Neural progenitor cell (in vitro differentiated cells): ENCODE data around the gene DSE. TPM values are rescaled to one million over a fixed set of nuclear protein-coding genes. Genes with fewer than 3 reads are reported as not detected.

Experiments used
- DNase-seq: peaks from one replicate; pipeline ENCODE4 v3.0.0-alpha.2; 2016; ENCODE audit warnings: low spot score
- H2AFZ ChIP-seq: fragments of 200-600 bp; sonication (generic); replicated peaks from 2 replicates; pipeline ENCODE4 v1.6.1; 2016; ENCODE audit warnings: antibody characterized with exemption
- H3F3A ChIP-seq: fragments of 200-600 bp; sonication (generic); 2 replicates; pipeline ENCODE4 v1.6.1; 2016; ENCODE audit warnings: antibody characterized with exemption, low read depth
- H3K27ac ChIP-seq: fragments of 200-600 bp; sonication (generic); 2 replicates; pipeline ENCODE4 v1.5.1; 2016; ENCODE audit warnings: mild to moderate bottlenecking
- H3K27me3 ChIP-seq: fragments of 200-600 bp; sonication (generic); 2 replicates; pipeline ENCODE4 v1.6.1; 2016; ENCODE audit warnings: mild to moderate bottlenecking, moderate library complexity
- H3K36me3 ChIP-seq: fragments of 200-600 bp; sonication (generic); 2 replicates; pipeline ENCODE4 v1.5.1; 2016
- H3K4me1 ChIP-seq: fragments of 200-600 bp; sonication (generic); 2 replicates; pipeline ENCODE4 v1.6.1; 2016; ENCODE audit warnings: mixed run types
- H3K4me2 ChIP-seq: fragments of 200-600 bp; sonication (generic); 2 replicates; pipeline ENCODE4 v1.6.1; 2016
- H3K4me3 ChIP-seq: fragments of 200-600 bp; sonication (generic); 2 replicates; pipeline ENCODE4 v1.5.1; 2016
- H3K79me2 ChIP-seq: fragments of 200-600 bp; sonication (generic); 2 replicates; pipeline ENCODE4 v1.6.1; 2016; ENCODE audit warnings: low read depth
- H3K9ac ChIP-seq: fragments of 200-600 bp; sonication (generic); 2 replicates; pipeline ENCODE4 v1.6.1; 2016
- H3K9me3 ChIP-seq: fragments of 200-600 bp; sonication (generic); 2 replicates; pipeline ENCODE4 v1.5.1; 2016; ENCODE audit warnings: low read depth
- H4K20me1 ChIP-seq: fragments of 200-600 bp; sonication (generic); 2 replicates; pipeline ENCODE4 v1.6.1; 2016; ENCODE audit warnings: low read depth
- H3K27ac Mint-ChIP-seq: 3 replicates; pipeline ENCODE4 v1.8.0; 2021; ENCODE audit warnings: mixed read lengths
- H3K27me3 Mint-ChIP-seq: 2 replicates; pipeline ENCODE4 v1.8.0; 2022; ENCODE audit warnings: low read depth, mild to moderate bottlenecking, inconsistent platforms, moderate library complexity, mixed read lengths; ENCODE audit not compliant: insufficient read depth
- H3K36me3 Mint-ChIP-seq: 3 replicates; pipeline ENCODE4 v1.8.0; 2021; ENCODE audit warnings: mixed read lengths
- H3K4me1 Mint-ChIP-seq: 3 replicates; pipeline ENCODE4 v1.8.0; 2021; ENCODE audit warnings: mixed read lengths
- H3K4me3 Mint-ChIP-seq: 3 replicates; pipeline ENCODE4 v1.8.0; 2021; ENCODE audit warnings: mild to moderate bottlenecking, moderate library complexity, mixed read lengths
- H3K9me3 Mint-ChIP-seq: 3 replicates; pipeline ENCODE4 v1.8.0; 2020; ENCODE audit warnings: mixed read lengths
- CTCF ChIP-seq: fragments of 200-600 bp; sonication (generic); IDR thresholded peaks from 2 replicates; pipeline ENCODE4 v1.5.1; 2017; ENCODE audit warnings: antibody characterized with exemption, mild to moderate bottlenecking
- EZH2 ChIP-seq: fragments of 200-600 bp; sonication (generic); IDR thresholded peaks from 2 replicates; pipeline ENCODE4 v1.6.1; 2017; ENCODE audit warnings: antibody characterized with exemption, mild to moderate bottlenecking, moderate library complexity
- EZH2phosphoT487 ChIP-seq: fragments of 200-600 bp; sonication (generic); IDR thresholded peaks from 2 replicates; pipeline ENCODE4 v1.6.1; 2017; ENCODE audit warnings: antibody characterized with exemption
- total RNA-seq: library from RNA; depleted of rRNA; stranded (reverse); fragments of >200 nt; gene quantifications from 2 replicates; pipeline ENCODE4 v1.2.3, GENCODE V29; 2015; ENCODE audit warnings: low replicate concordance

The DSE gene
- total RNA-seq, 1 donor from 2014 or later: 43.7 TPM

- TF ChIP-seq CTCF (no peak), EZH2phosphoT487 (no peak), EZH2 (no peak)
- Mint-ChIP-seq H3K27me3 (peaks cover 3% of the 10 kb centered on the region), H3K4me3 (no peak overlapping the region), H3K9me3 (no peaks in the 10 kb centered on the region), H3K36me3 (peaks cover 17% of the 10 kb centered on the region), H3K27ac (no peak overlapping the region), H3K4me1 (no peaks in the 10 kb centered on the region)
- Histone ChIP-seq H3K36me3 (no peaks in the 10 kb centered on the region), H3K27me3 (no peaks in the 10 kb centered on the region), H4K20me1 (no peaks in the 10 kb centered on the region), H3K4me3 (no peak overlapping the region), H3F3A (no peaks in the 10 kb centered on the region), H3K9me3 (no peaks in the 10 kb centered on the region), H3K4me1 (no peaks in the 10 kb centered on the region), H3K79me2 (no peaks in the 10 kb centered on the region), H3K4me2 (no peak overlapping the region), H3K27ac (no peak overlapping the region), H3K9ac (no peak overlapping the region), H2AFZ (no peak overlapping the region)
- no peak for DNase-seq
These were observed 51.5 kb downstream of the DSE start for GRCh38 chr6:116422238-116422637.

DNA sequence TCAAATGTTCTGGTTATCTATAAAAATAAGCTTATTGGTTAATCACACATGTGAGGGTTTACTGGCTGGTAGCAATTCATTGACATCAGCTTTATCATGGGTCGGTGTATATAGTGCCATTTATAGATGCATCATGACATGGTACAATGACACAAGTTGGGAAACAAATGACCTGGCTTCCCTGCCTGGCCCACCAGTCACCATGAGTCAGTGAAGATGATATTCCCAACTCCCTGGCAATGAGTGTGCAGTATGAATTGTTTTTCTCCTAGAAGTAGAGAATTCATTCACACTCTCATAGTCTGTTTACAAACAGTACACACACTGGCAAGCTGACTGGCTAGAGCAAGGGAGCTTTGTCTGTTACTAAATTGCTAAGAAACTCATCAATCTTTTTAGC is 53.3 kb downstream of the DSE start:
- Histone ChIP-seq H3K9me3 (no peaks in the 10 kb centered on the region), H3F3A (no peaks in the 10 kb centered on the region), H3K9ac (no peak overlapping the region), H3K79me2 (no peaks in the 10 kb centered on the region), H2AFZ (no peak overlapping the region), H3K36me3 (no peaks in the 10 kb centered on the region), H3K27me3 (no peaks in the 10 kb centered on the region), H3K4me3 (no peak overlapping the region), H3K4me1 (no peaks in the 10 kb centered on the region), H3K27ac (no peak overlapping the region), H3K4me2 (no peak overlapping the region), H4K20me1 (no peaks in the 10 kb centered on the region)
- H3K9me3 Mint-ChIP-seq: no peaks in the 10 kb centered on the region
- DNase-seq: no peak
- H3K27me3 Mint-ChIP-seq: no peaks in the 10 kb centered on the region
- no peak overlapping the region for H3K27ac Mint-ChIP-seq
- H3K4me1 Mint-ChIP-seq: no peaks in the 10 kb centered on the region
- peaks cover 27% of the 10 kb centered on the region for H3K36me3 Mint-ChIP-seq
- H3K4me3 Mint-ChIP-seq: no peak overlapping the region
- TF ChIP-seq EZH2: no peak
- TF ChIP-seq EZH2phosphoT487: no peak
- no peak for TF ChIP-seq CTCF

- Histone ChIP-seq H3K27me3 (no peaks in the 10 kb centered on the region), H3K4me1 (no peaks in the 10 kb centered on the region), H3K4me3 (no peak overlapping the region), H3K79me2 (no peaks in the 10 kb centered on the region), H3K36me3 (no peaks in the 10 kb centered on the region), H3K9ac (no peak overlapping the region), H3F3A (no peaks in the 10 kb centered on the region), H3K27ac (no peak overlapping the region), H2AFZ (no peak overlapping the region), H3K9me3 (no peaks in the 10 kb centered on the region), H3K4me2 (no peak overlapping the region), H4K20me1 (no peaks in the 10 kb centered on the region)
- peaks cover 2% of the 10 kb centered on the region for H3K27me3 Mint-ChIP-seq
- TF ChIP-seq EZH2phosphoT487 (no peak), EZH2 (no peak), CTCF (no peak)
- H3K27ac Mint-ChIP-seq: no peak overlapping the region
- H3K36me3 Mint-ChIP-seq: peaks cover 33% of the 10 kb centered on the region
- no peak overlapping the region for H3K4me3 Mint-ChIP-seq
- no peaks in the 10 kb centered on the region for H3K9me3 Mint-ChIP-seq
- no peaks in the 10 kb centered on the region for H3K4me1 Mint-ChIP-seq
- no peak for DNase-seq
These were observed 55.8 kb downstream of the DSE start for GRCh38 chr6:116426551-116426950.

DNA sequence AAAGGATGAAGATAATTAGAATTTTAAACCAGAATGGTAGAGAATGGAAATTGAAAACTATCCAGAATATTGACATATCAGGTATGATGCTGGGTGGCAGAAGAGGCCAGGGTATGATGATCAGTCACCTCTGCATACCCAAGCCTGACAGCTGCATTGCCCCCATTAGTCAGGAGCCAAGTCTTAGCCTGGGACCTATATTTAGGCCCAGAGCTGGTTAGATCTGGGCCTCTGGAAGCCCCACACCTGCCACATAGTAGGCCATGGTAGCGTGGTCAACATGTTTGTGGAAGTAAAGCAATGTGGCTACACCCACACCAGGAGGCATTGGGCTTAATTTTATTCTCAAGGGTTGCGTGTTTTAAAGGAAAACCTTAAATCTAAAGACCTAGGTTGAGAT is 58.4 kb downstream of the DSE start:
- Histone ChIP-seq H3K27ac (no peak overlapping the region), H3K79me2 (no peaks in the 10 kb centered on the region), H3K36me3 (no peaks in the 10 kb centered on the region), H3K9ac (no peak overlapping the region), H3K4me3 (no peak overlapping the region), H3K9me3 (no peaks in the 10 kb centered on the region), H4K20me1 (no peaks in the 10 kb centered on the region), H3F3A (no peaks in the 10 kb centered on the region), H3K27me3 (no peaks in the 10 kb centered on the region), H2AFZ (no peak overlapping the region), H3K4me1 (no peaks in the 10 kb centered on the region), H3K4me2 (no peak overlapping the region)
- no peak for TF ChIP-seq EZH2
- no peak for TF ChIP-seq CTCF
- no peak for TF ChIP-seq EZH2phosphoT487
- no peak for DNase-seq
- Mint-ChIP-seq H3K4me1 (no peaks in the 10 kb centered on the region), H3K27me3 (peaks cover 2% of the 10 kb centered on the region), H3K9me3 (no peaks in the 10 kb centered on the region), H3K36me3 (peaks cover 37% of the 10 kb centered on the region), H3K4me3 (no peak overlapping the region), H3K27ac (no peak overlapping the region)
